H9 (cell line): ENCODE measurements around the gene DCST2. TPM values are rescaled to one million over a fixed set of nuclear protein-coding genes. Genes with fewer than 3 reads are reported as not detected.

Experiments
- DNase-seq: peaks from one replicate; pipeline ENCODE4 v3.0.0-alpha.2; 2017
- H2AFZ ChIP-seq: one replicate; pipeline ENCODE4 v1.6.1; 2013; ENCODE audit warnings: mild to moderate bottlenecking, low read length, control low read depth, moderate library complexity
- H2AK5ac ChIP-seq: 2 replicates; pipeline ENCODE4 v1.6.1; 2013; ENCODE audit warnings: low read length, control low read depth, mixed read lengths; ENCODE audit not compliant: insufficient read length
- H2BK120ac ChIP-seq: one replicate; pipeline ENCODE4 v1.6.1; 2013; ENCODE audit warnings: low read depth, mild to moderate bottlenecking, low read length, control low read depth, inconsistent platforms; ENCODE audit not compliant: poor library complexity, severe bottlenecking
- H2BK12ac ChIP-seq: 2 replicates; pipeline ENCODE4 v1.6.1; 2013; ENCODE audit warnings: low read length, control low read depth, mixed read lengths, low read depth; ENCODE audit not compliant: insufficient read length
- H2BK15ac ChIP-seq: 2 replicates; pipeline ENCODE4 v1.6.1; 2013; ENCODE audit warnings: low read depth, low read length, control low read depth
- H2BK20ac ChIP-seq: one replicate; pipeline ENCODE4 v1.6.1; 2013; ENCODE audit warnings: low read depth, mild to moderate bottlenecking, low read length, control low read depth, inconsistent platforms; ENCODE audit not compliant: poor library complexity, severe bottlenecking
- H2BK5ac ChIP-seq: 2 replicates; pipeline ENCODE4 v1.6.1; 2013; ENCODE audit warnings: low read length, control low read depth, mixed read lengths; ENCODE audit not compliant: insufficient read length
- H3K14ac ChIP-seq: 2 replicates; pipeline ENCODE4 v1.6.1; 2013; ENCODE audit warnings: low read length, control low read depth; ENCODE audit not compliant: insufficient read depth
- H3K18ac ChIP-seq: 2 replicates; pipeline ENCODE4 v1.6.1; 2013; ENCODE audit warnings: low read depth, mild to moderate bottlenecking, mixed read lengths, low read length, control low read depth; ENCODE audit not compliant: insufficient read length
- H3K23ac ChIP-seq: 2 replicates; pipeline ENCODE4 v1.6.1; 2013; ENCODE audit warnings: low read length, control low read depth, mixed read lengths, low read depth; ENCODE audit not compliant: insufficient read length
- H3K23me2 ChIP-seq: 2 replicates; pipeline ENCODE4 v1.6.1; 2013; ENCODE audit warnings: low read depth, mild to moderate bottlenecking, mixed read lengths, low read length, control low read depth; ENCODE audit not compliant: insufficient read length, poor library complexity, severe bottlenecking
- H3K27ac ChIP-seq: 2 replicates; pipeline ENCODE4 v1.5.1; 2013; ENCODE audit warnings: low read length, control low read depth, mixed read lengths, low read depth; ENCODE audit not compliant: insufficient read length
- H3K27me3 ChIP-seq: 2 replicates; pipeline ENCODE4 v1.6.1; 2013; ENCODE audit warnings: low read length, control low read depth, inconsistent platforms; ENCODE audit not compliant: insufficient read depth
- H3K4ac ChIP-seq: 2 replicates; pipeline ENCODE4 v1.6.1; 2013; ENCODE audit warnings: low read depth, mild to moderate bottlenecking, control low read depth, inconsistent platforms, low read length, moderate library complexity
- H3K4me1 ChIP-seq: 2 replicates; pipeline ENCODE4 v1.6.1; 2013; ENCODE audit warnings: low read length, control low read depth, inconsistent platforms; ENCODE audit not compliant: insufficient read depth
- H3K4me2 ChIP-seq: 2 replicates; pipeline ENCODE4 v1.6.1; 2013; ENCODE audit warnings: low read length, control low read depth, mixed read lengths; ENCODE audit not compliant: insufficient read length, insufficient read depth
- H3K56ac ChIP-seq: 2 replicates; pipeline ENCODE4 v1.6.1; 2013; ENCODE audit warnings: low read depth, mild to moderate bottlenecking, mixed read lengths, low read length, control low read depth; ENCODE audit not compliant: insufficient read length
- H3K79me1 ChIP-seq: 2 replicates; pipeline ENCODE4 v1.6.1; 2013; ENCODE audit warnings: low read depth, mild to moderate bottlenecking, moderate library complexity, low read length, control low read depth, inconsistent platforms; ENCODE audit not compliant: insufficient read depth, poor library complexity, severe bottlenecking
- H3K79me2 ChIP-seq: 2 replicates; pipeline ENCODE4 v1.6.1; 2013; ENCODE audit warnings: low read length, control low read depth, inconsistent platforms; ENCODE audit not compliant: insufficient read depth
- H3K9ac ChIP-seq: 2 replicates; pipeline ENCODE4 v1.6.1; 2013; ENCODE audit warnings: low read length, control low read depth, mixed read lengths; ENCODE audit not compliant: insufficient read length; ENCODE audit errors: extremely low read depth
- H3K9me3 ChIP-seq: one replicate; pipeline ENCODE4 v1.6.1; 2013; ENCODE audit warnings: low read depth, low read length, inconsistent platforms; ENCODE audit not compliant: control insufficient read depth
- H3T11ph ChIP-seq: one replicate; pipeline ENCODE4 v1.6.1; 2013; ENCODE audit warnings: mild to moderate bottlenecking, low read length, control low read depth, inconsistent platforms
- H4K20me1 ChIP-seq: one replicate; pipeline ENCODE4 v1.6.1; 2013; ENCODE audit not compliant: control insufficient read depth, insufficient read length, insufficient read depth
- H4K5ac ChIP-seq: 2 replicates; pipeline ENCODE4 v1.6.1; 2013; ENCODE audit warnings: low read depth, mild to moderate bottlenecking, mixed read lengths, low read length, control low read depth; ENCODE audit not compliant: insufficient read length
- H4K8ac ChIP-seq: replicated peaks from 2 replicates; pipeline ENCODE4 v1.6.1; 2013; ENCODE audit warnings: low read length, control low read depth, mixed read lengths, low read depth; ENCODE audit not compliant: insufficient read length
- H4K91ac ChIP-seq: 2 replicates; pipeline ENCODE4 v1.6.1; 2013; ENCODE audit warnings: low read depth, mild to moderate bottlenecking, moderate library complexity, mixed read lengths, low read length, control low read depth; ENCODE audit not compliant: insufficient read length
- H3K27ac Mint-ChIP-seq, 3 experiments: 2 replicates in 2 of 3; 3 replicates in 1 of 3; pipeline ENCODE4 v1.8.0; 2020 to 2021; ENCODE audit warnings: mixed read lengths in 3 of 3, mild to moderate bottlenecking in 1 of 3, moderate library complexity in 1 of 3
- H3K27me3 Mint-ChIP-seq: 2 replicates; pipeline ENCODE4 v1.8.0; 2021; ENCODE audit warnings: low read depth, mild to moderate bottlenecking, moderate library complexity, mixed read lengths
- H3K36me3 Mint-ChIP-seq, 3 experiments: 2 replicates in 2 of 3; 3 replicates in 1 of 3; pipeline ENCODE4 v1.8.0; 2020 to 2021; ENCODE audit warnings: low read depth in 3 of 3, mixed read lengths in 3 of 3; ENCODE audit not compliant: insufficient read depth in 1 of 3
- H3K4me1 Mint-ChIP-seq, 2 experiments: 2 replicates each; pipeline ENCODE4 v1.8.0; 2020; ENCODE audit warnings: mixed read lengths in 2 of 2
- H3K4me3 Mint-ChIP-seq, 2 experiments: 2 replicates in 1 of 2; 3 replicates in 1 of 2; pipeline ENCODE4 v1.8.0; 2020 to 2021; ENCODE audit warnings: mild to moderate bottlenecking in 2 of 2, mixed read lengths in 2 of 2, moderate library complexity in 1 of 2
- H3K9me3 Mint-ChIP-seq, 2 experiments: 2 replicates in 1 of 2; 3 replicates in 1 of 2; pipeline ENCODE4 v1.8.0; 2020; ENCODE audit warnings: mild to moderate bottlenecking in 2 of 2, mixed read lengths in 2 of 2, moderate library complexity in 1 of 2
- CTCF ChIP-seq: fragments of 200-600 bp; sonication (generic); conservative IDR thresholded peaks from 3 replicates; pipeline ENCODE4 v1.8.0; 2021; ENCODE audit warnings: antibody characterized with exemption, mild to moderate bottlenecking
- WGBS: extraction: QIAGEN DNeasy Blood & Tissue Kit; methylation state at CpG from one replicate; pipeline ENCODE4 v1.1.7; 2013; ENCODE audit warnings: missing lambda C conversion rate, low lambda C conversion rate, mixed read lengths; ENCODE audit not compliant: insufficient read length; ENCODE audit errors: extremely low coverage; 5-methylcytosine and 5-hydroxymethylcytosine counted together
- total RNA-seq: library from RNA; stranded (reverse); gene quantifications from 2 replicates; pipeline ENCODE4 v1.2.1, GENCODE V29; 2021

Gene DCST2
- total RNA-seq, 1 experiment from 2014 or later, result 0.35 TPM

- Histone ChIP-seq H3K79me2 (no peaks in the 10 kb centered on the region), H4K8ac (no peak overlapping the region), H2AFZ (no peak overlapping the region), H2BK20ac (no peak overlapping the region), H4K20me1 (no peaks in the 10 kb centered on the region), H3K4me1 (no peaks in the 10 kb centered on the region), H3K23me2 (no peaks in the 10 kb centered on the region), H3K9me3 (no peaks in the 10 kb centered on the region), H3K79me1 (no peaks in the 10 kb centered on the region), H3K4me2 (no peak overlapping the region), H2BK12ac (no peak overlapping the region), H3K9ac (no peak overlapping the region), H3K27ac (no peak overlapping the region), H3K4ac (no peak overlapping the region), H3K23ac (no peak overlapping the region), H3K18ac (no peak overlapping the region), H2BK5ac (no peak overlapping the region), H3T11ph (no peak overlapping the region), H2AK5ac (no peak overlapping the region), H3K27me3 (no peaks in the 10 kb centered on the region), H4K91ac (no peak overlapping the region), H2BK120ac (no peak overlapping the region), H3K14ac (no peak overlapping the region), H2BK15ac (no peak overlapping the region), H4K5ac (no peak overlapping the region), H3K56ac (no peak overlapping the region)
- no peaks in the 10 kb centered on the region for H3K36me3 Mint-ChIP-seq
- TF ChIP-seq CTCF, result no peak
- peaks cover 24% of the 10 kb centered on the region for H3K27me3 Mint-ChIP-seq
- H3K9me3 Mint-ChIP-seq, result no peaks in the 10 kb centered on the region
- no peak overlapping the region for H3K27ac Mint-ChIP-seq
- no peak overlapping the region for H3K4me3 Mint-ChIP-seq
- no peak for DNase-seq
- WGBS, result no CpG with 5 or more reads among the region's 11 CpGs
- H3K4me1 Mint-ChIP-seq, result peaks cover 0 to 8% of the 10 kb centered on the region in 2 experiments; a peak in 2 of 4 replicates
These were observed 2.7 kb downstream of the DCST2 start for GRCh38 chr1:155030899-155031298.
